GM08714 (cell line): ENCODE data around the gene SPIN1.
"Not testable (repeated sequence)": the region's sequence is repeated elsewhere in the genome, so short reads cannot be mapped to it uniquely, and the experiment has no call there.

Experiments used
- H3K4me3 ChIP-seq: fragments of 200-500 bp; sonication (Bioruptor generic); 2 replicates; pipeline ENCODE4 v1.5.1; 2014; ENCODE audit warnings: mild to moderate bottlenecking, low read length, inconsistent platforms
- ZNF274 ChIP-seq: IDR thresholded peaks from 2 replicates; pipeline ENCODE4 v1.6.1; 2012; ENCODE audit warnings: mild to moderate bottlenecking, low read depth, low read length

SPIN1 gene

GRCh38 chr9:88379352-88379751 lies 8.9 kb upstream of the SPIN1 start:
- no peak for TF ChIP-seq ZNF274

GRCh38 chr9:88380118-88380517 lies 8.1 kb upstream of the SPIN1 start:
- TF ChIP-seq ZNF274, result no peak
- no peak overlapping the region for H3K4me3 ChIP-seq

More at GRCh38 chr9:88379352-88379751, 8.9 kb upstream of the SPIN1 start:
- H3K4me3 ChIP-seq, result no peak overlapping the region

GRCh38 chr9:88381322-88381721 lies 6.9 kb upstream of the SPIN1 start:
- H3K4me3 ChIP-seq, result not testable (repeated sequence)

GRCh38 chr9:88383176-88383575 lies 5.1 kb upstream of the SPIN1 start:
- no peak for TF ChIP-seq ZNF274
- no peak overlapping the region for H3K4me3 ChIP-seq

- not testable (repeated sequence) for H3K4me3 ChIP-seq
Measured at GRCh38 chr9:88386137-88386536, 2.1 kb upstream of the SPIN1 start.

GRCh38 chr9:88387036-88387551 lies 1.1 kb upstream of the SPIN1 start:
- no peak for TF ChIP-seq ZNF274
- peak overlapping the region; percentile 65; the same call in 1 of the 2 replicates for H3K4me3 ChIP-seq

- no peak for TF ChIP-seq ZNF274
- peak overlapping the region; percentile 65 for H3K4me3 ChIP-seq
Measured at GRCh38 chr9:88387552-88388202, 567 bp upstream of the SPIN1 start.

- no peak for TF ChIP-seq ZNF274
- peak overlapping the region; percentile 98 for H3K4me3 ChIP-seq
Measured at GRCh38 chr9:88388886-88389605, 802 bp downstream of the SPIN1 start.

GRCh38 chr9:88390371-88390990 lies 2.2 kb downstream of the SPIN1 start:
- no peak overlapping the region for H3K4me3 ChIP-seq
- TF ChIP-seq ZNF274, result no peak

GRCh38 chr9:88391236-88391635 lies 3.0 kb downstream of the SPIN1 start:
- H3K4me3 ChIP-seq, result no peak overlapping the region
- TF ChIP-seq ZNF274, result no peak

GRCh38 chr9:88391921-88392320 lies 3.7 kb downstream of the SPIN1 start:
- TF ChIP-seq ZNF274, result no peak
- no peak overlapping the region for H3K4me3 ChIP-seq

GRCh38 chr9:88392549-88392948 lies 4.3 kb downstream of the SPIN1 start:
- no peak overlapping the region for H3K4me3 ChIP-seq
- TF ChIP-seq ZNF274, result no peak

- no peak for TF ChIP-seq ZNF274
- H3K4me3 ChIP-seq, result no peak overlapping the region
Measured at GRCh38 chr9:88396836-88397577, 8.8 kb downstream of the SPIN1 start.

GRCh38 chr9:88398016-88398415 lies 9.8 kb downstream of the SPIN1 start:
- TF ChIP-seq ZNF274, result no peak
- no peak overlapping the region for H3K4me3 ChIP-seq
